Activated CD4-positive, CD25-positive, alpha-beta regulatory T cell treated with anti-CD3 and anti-CD28 coated beads, Interleukin-2, amount 50 U/mL, for 16 hours (primary cell): ENCODE data around the gene NFATC1.
A peak's percentile ranks its signal among the peaks of the same experiment; 100 is the strongest.

Source experiments
- DNase-seq: peaks from one replicate; pipeline ENCODE4 v3.0.0-alpha.2; 2020; ENCODE audit warnings: low read depth, low spot score

NFATC1 gene

DNA sequence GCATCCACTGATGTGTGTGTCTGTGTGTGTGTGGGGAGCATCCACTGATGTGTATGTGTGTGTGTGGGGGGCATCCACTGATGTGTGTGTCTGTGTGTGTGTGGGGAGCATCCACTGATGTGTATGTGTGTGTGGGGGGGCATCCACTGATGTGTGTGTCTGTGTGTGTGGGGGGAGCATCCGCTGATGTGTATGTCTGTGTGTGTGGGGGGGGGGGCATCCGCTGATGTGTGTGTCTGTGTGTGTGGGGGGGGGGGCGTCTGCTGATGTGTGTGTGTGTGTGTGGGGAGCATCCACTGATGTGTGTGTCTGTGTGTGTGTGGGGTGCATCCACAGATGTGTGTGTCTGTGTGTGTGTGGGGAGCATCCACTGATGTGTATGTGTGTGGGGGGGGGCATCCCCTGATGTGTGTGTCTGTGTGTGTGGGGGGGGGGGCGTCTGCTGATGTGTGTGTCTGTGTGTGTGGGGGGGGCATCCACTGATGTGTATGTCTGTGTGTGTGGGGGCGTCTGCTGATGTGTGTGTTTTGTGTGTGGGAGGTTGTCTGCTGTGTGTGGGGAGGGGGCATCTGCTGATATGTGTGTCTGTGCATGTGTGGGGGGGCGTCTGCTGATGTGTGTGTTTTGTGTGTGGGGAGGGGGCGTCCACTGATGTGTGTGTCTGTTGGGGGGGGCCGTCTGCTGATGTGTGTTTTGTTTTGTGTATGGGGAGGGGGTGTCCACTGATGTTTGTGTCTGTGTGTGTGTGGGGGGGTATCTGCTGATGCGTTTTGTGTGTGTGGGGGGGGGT, 125.9 kb downstream of the NFATC1 start:
- DNase-seq = no peak

DNA sequence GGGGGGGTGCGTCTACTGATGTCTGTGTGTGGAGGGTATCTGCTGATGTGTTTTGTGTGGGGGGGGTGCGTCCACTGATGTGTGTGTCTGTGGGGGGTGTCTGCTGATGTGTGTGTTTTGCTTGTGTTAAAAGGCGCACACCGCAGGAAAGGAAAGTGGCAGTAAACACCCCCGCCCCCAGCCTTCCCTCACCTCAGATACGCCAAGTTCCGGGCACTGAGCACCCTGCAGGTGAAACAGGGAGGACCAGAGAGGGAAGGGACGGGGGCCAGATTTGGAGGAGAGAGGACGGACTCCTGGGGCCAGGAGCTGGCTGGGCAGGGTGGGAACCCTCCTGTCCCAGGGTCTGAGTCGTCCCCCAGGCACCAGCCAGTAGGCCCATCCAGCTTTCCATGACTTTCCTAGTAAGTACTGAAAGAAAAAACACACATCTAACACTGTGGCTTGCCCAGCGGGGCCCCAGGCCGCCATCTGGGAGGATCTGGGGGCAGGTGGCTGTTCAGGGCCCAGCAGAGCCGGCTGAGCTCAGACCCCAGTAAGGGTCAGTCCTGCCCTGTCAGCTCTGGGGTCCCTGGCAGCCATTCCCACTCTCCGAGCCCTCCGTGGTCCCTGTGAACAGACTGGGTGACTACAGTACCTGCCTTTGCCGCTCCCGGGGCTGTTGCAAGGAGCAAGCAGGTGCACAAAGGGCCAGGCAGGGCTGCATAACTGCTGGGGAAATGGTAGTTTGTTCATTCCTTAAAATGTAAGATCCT, 126.9 kb downstream of the NFATC1 start:
- DNase-seq = no peak

DNA sequence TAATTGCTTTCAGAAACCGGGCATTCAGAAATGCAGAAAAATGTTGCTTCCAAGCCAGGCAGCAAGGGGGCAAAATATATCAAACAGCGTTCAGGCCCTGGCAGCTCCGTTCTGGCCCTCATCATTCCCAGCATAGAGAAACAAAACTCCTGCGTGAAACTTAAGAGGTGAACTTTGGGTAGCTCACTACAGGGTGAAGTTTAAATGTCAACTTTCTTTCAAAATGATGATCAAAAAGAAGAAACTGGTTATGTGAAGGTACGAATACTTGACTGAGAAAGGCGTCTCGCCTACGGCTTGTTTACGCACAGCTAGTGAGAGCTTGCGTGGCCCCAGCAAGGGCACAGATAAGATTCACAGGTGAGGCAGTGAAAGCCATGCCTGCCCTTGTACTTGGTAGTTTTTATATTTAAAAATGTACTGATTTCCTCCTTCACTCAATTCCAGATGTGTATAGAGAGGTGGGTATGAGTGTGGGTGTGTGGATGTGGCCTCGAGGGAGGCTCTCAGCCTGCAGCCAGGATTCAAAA, 127.5 kb downstream of the NFATC1 start:
- DNase-seq = no peak

DNA sequence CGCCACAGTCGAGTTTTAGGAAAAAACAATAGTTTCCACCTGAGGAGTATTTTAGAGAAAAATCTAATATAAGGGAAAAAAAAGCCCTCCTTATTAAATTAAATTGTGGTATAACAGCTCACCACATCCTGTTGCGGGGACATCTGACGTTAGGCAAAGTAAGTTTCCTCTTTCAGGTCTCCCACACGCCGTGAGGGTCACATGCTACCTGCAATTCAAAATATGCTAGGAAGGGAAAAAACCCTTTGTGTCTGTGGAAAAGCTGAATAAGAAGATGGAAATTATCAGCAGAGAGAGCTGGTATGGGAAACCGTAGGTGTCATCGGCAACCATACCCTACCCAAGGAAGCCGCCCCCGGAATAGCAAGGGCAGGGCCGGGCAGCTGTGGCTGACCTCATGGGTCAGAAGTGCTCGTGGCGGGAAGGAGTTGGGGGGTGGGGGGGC, 128.0 kb downstream of the NFATC1 start:
- peak; percentile 55 for DNase-seq

GRCh38 chr18:79524181-79525078, 128.7 kb downstream of the NFATC1 start:
- DNase-seq = no peak

- DNase-seq = no peak
These were observed 130.1 kb downstream of the NFATC1 start for GRCh38 chr18:79525556-79526467.

GRCh38 chr18:79526468-79527460, 131.0 kb downstream of the NFATC1 start:
- DNase-seq = no peak

DNA sequence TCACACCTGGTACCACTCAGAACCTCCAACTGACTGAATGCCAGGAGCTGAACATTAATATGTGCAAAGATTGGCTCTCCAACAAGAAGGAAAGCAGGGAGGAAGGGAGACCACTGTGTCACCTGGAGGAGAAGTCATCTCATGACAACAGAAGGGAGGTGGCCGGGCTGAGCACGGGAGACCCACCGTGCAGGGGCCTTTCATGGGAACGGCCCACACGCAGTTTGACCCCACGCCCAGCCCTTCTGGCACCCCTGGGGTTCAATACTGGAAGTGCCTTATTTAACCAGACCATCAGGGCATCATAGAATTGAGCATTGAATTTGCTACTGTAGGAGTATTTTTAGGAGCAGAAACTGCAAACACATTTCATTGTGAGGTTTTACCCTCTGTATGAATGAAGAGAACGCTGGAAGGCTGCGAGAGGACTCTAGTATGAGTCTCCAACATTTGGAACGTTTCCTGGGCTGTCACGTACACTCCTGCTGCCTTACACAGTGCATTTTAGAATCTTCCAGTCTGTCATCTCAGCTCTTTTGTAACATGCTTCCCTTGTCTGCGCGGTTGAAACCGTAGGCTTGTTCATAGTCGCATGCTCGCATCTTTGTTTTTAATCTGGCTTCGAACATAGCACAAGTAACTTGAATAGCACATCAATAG, 132.1 kb downstream of the NFATC1 start:
- DNase-seq = no peak

DNA sequence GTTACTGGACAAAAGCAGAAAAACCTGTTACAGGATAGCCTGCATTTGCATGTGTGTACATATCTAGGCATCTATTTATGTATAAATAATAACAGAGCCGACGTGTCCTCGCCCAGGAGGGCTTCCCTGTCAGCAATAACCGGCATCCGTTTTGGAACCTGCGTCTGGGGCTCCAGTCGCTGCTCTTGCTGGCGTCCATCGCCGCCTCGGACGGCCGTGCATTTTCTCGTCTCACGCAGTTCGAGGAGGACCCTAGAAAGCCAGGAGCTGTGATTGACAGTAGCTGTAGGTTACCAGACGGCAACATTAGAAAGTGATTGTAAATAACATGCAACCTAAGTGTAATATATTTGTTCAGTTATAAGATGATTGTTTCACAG, 132.6 kb downstream of the NFATC1 start:
- DNase-seq = no peak

DNA sequence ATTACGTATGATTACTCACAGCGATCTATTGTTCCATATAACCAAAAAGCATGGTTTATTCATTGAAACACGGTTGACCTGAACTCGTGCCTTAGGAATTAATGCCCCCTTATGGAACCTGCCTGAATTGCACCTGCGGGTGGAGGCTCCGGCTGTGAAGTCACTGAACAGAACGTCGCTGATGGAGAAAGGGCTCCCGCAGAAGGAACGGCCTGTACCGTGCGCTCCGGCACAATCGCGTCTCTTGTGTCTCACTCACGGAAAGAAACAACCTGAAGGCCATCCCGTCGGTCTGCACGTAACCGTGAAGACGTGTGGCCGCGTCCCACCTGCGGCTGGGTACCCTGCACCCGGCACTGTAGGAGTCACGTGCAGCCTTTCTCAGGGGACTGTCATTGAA, 133.1 kb downstream of the NFATC1 start:
- peak; percentile 49 for DNase-seq

DNA sequence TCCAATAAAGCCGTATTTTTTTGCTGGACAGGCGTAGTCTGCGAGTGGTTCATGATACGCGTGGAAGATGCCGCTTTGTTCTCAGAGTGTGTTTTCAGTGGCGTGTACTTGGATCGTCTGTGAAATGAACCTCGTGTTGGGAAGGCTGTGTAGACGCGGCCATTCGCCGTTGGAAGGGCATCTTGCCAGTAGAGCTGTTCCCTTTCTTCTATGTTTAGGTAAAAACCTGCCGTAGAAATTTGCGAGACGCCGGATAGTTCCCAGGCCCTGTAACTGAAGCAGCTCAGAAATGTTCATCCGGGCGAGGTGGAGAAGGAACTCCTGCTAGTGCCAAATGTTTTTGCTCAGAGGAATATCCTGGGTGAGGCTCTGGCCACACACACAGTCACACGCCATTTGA, 133.6 kb downstream of the NFATC1 start:
- DNase-seq = no peak

DNA sequence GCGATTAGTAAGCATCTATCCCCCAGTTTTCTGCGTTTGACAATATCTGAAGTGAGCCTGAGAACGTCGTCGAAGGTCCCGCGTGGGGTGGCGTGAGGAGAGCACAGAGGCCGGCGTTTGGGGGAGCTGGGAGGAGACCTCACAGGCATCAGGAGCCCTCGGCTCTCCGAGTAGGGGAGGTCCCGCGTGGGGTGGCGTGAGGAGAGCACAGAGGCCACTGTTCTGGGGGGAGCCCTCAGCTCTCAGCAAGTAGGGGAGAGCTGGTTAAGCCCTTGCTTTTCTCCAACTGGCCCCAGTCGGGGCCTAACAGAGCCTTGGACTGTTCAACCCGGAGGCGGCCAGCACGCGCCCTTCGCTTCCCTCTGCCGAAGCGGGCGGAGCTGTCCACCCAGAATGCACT, 134.3 kb downstream of the NFATC1 start:
- no peak for DNase-seq

- no peak for DNase-seq
These were observed 135.1 kb downstream of the NFATC1 start for GRCh38 chr18:79530821-79531220.

DNA sequence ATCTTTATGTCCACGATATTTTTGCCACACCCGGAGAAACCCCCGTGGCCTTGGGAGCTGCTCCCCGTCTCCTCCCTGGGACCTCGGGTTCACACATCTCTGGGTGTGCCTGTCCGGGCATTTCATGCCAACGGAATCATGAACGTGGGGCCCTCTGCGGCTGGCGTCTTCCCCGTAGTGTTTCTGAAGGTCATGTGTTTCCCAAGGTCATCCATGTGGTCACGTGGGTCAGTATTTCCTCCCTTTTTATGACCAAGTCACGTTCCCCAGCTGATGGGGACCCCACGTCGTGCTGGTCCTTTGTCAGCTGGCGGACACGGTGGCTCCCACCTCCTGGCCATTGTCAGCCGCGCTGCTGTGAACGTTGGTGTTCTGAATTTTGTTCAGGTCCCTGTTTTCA, 135.7 kb downstream of the NFATC1 start:
- DNase-seq = no peak

GRCh38 chr18:79531926-79532312, 136.2 kb downstream of the NFATC1 start:
- DNase-seq = no peak

GRCh38 chr18:79532313-79533007, 136.7 kb downstream of the NFATC1 start:
- DNase-seq = no peak

- no peak for DNase-seq
These were observed 137.4 kb downstream of the NFATC1 start for GRCh38 chr18:79533146-79533545.

GRCh38 chr18:79533591-79533990, 137.9 kb downstream of the NFATC1 start:
- no peak for DNase-seq
